NT2/D1 (cell line): ENCODE measurements around the gene CREB3L2.

Source experiments
- DNase-seq: peaks from one replicate; pipeline ENCODE4 v3.0.0-alpha.2; 2011; ENCODE audit warnings: low read depth, low spot score
- H3K27me3 ChIP-seq: 2 replicates; pipeline ENCODE4 v1.6.0; 2011; ENCODE audit warnings: mild to moderate bottlenecking; ENCODE audit not compliant: insufficient read length, insufficient read depth
- H3K36me3 ChIP-seq: 2 replicates; pipeline ENCODE4 v1.6.1; 2011; ENCODE audit warnings: mild to moderate bottlenecking, low read length, mixed read lengths; ENCODE audit not compliant: insufficient read depth, insufficient read length
- H3K4me1 ChIP-seq: 2 replicates; pipeline ENCODE4 v1.5.1; 2011; ENCODE audit not compliant: insufficient read depth, insufficient read length
- H3K4me3 ChIP-seq: 2 replicates; pipeline ENCODE4 v1.5.1; 2011; ENCODE audit warnings: low read depth; ENCODE audit not compliant: insufficient read length
- H3K9ac ChIP-seq: 2 replicates; pipeline ENCODE4 v1.6.0; 2011; ENCODE audit warnings: low read depth; ENCODE audit not compliant: insufficient read length
- H3K9me3 ChIP-seq: 2 replicates; pipeline ENCODE4 v1.5.1; 2011; ENCODE audit warnings: mild to moderate bottlenecking, low read length; ENCODE audit not compliant: insufficient read depth
- SUZ12 ChIP-seq: IDR thresholded peaks from 2 replicates; pipeline ENCODE4 v1.6.1; 2011; ENCODE audit not compliant: insufficient read length, insufficient read depth; ENCODE audit errors: extremely low read depth
- YY1 ChIP-seq: IDR thresholded peaks from 2 replicates; pipeline ENCODE4 v1.6.1; 2011; ENCODE audit not compliant: insufficient read length, insufficient read depth
- ZNF274 ChIP-seq: IDR thresholded peaks from 2 replicates; pipeline ENCODE4 v1.6.1; 2011; ENCODE audit warnings: mild to moderate bottlenecking, low read depth, low read length

CREB3L2 gene

GRCh38 chr7:137886746-137887145, 115.1 kb downstream of the CREB3L2 start:
- Histone ChIP-seq H3K27me3 (no peaks in the 10 kb centered on the region), H3K36me3 (peaks cover 24% of the 10 kb centered on the region), H3K4me1 (no peaks in the 10 kb centered on the region), H3K4me3 (no peak overlapping the region), H3K9me3 (no peaks in the 10 kb centered on the region), H3K9ac (no peak overlapping the region)
- TF ChIP-seq SUZ12 = no peak
- TF ChIP-seq YY1 = no peak
- no peak for TF ChIP-seq ZNF274
- DNase-seq = no peak

- Histone ChIP-seq H3K4me3 (no peak overlapping the region), H3K27me3 (no peaks in the 10 kb centered on the region), H3K9me3 (no peaks in the 10 kb centered on the region), H3K4me1 (no peaks in the 10 kb centered on the region), H3K9ac (no peak overlapping the region), H3K36me3 (peaks cover 28% of the 10 kb centered on the region)
- no peak for DNase-seq
- TF ChIP-seq SUZ12 = no peak
- no peak for TF ChIP-seq ZNF274
Measured at GRCh38 chr7:137886281-137886680, 115.6 kb downstream of the CREB3L2 start.

GRCh38 chr7:137885678-137886077, 116.2 kb downstream of the CREB3L2 start:
- H3K36me3 ChIP-seq = peaks cover 30% of the 10 kb centered on the region
- no peak for TF ChIP-seq YY1
- TF ChIP-seq ZNF274 = no peak
- TF ChIP-seq SUZ12 = no peak
- H3K4me3 ChIP-seq = no peak overlapping the region
- no peak for DNase-seq
- H3K4me1 ChIP-seq = no peaks in the 10 kb centered on the region
- H3K9me3 ChIP-seq = no peaks in the 10 kb centered on the region
- H3K9ac ChIP-seq = no peak overlapping the region
- no peaks in the 10 kb centered on the region for H3K27me3 ChIP-seq

GRCh38 chr7:137882806-137883205, 119.1 kb downstream of the CREB3L2 start:
- Histone ChIP-seq H3K9me3 (no peaks in the 10 kb centered on the region), H3K4me3 (no peak overlapping the region), H3K9ac (no peak overlapping the region), H3K27me3 (no peaks in the 10 kb centered on the region), H3K36me3 (peaks cover 38% of the 10 kb centered on the region), H3K4me1 (peaks cover 8% of the 10 kb centered on the region)
- no peak for TF ChIP-seq ZNF274
- no peak for TF ChIP-seq SUZ12
- TF ChIP-seq YY1 = no peak
- DNase-seq = no peak

- H3K9me3 ChIP-seq = no peaks in the 10 kb centered on the region
- H3K4me1 ChIP-seq = peaks cover 8% of the 10 kb centered on the region
- no peak overlapping the region for H3K4me3 ChIP-seq
- no peaks in the 10 kb centered on the region for H3K27me3 ChIP-seq
- DNase-seq = no peak
- peaks cover 38% of the 10 kb centered on the region for H3K36me3 ChIP-seq
- no peak overlapping the region for H3K9ac ChIP-seq
- TF ChIP-seq SUZ12 (no peak), ZNF274 (no peak), YY1 (no peak)
Measured at GRCh38 chr7:137882261-137882668, 119.6 kb downstream of the CREB3L2 start.

GRCh38 chr7:137881607-137882260, 120.2 kb downstream of the CREB3L2 start:
- Histone ChIP-seq H3K9ac (no peak overlapping the region), H3K9me3 (no peaks in the 10 kb centered on the region), H3K36me3 (peaks cover 39% of the 10 kb centered on the region), H3K4me1 (peaks cover 8% of the 10 kb centered on the region), H3K4me3 (no peak overlapping the region), H3K27me3 (no peaks in the 10 kb centered on the region)
- no peak for TF ChIP-seq ZNF274
- no peak for TF ChIP-seq SUZ12
- no peak for TF ChIP-seq YY1
- no peak for DNase-seq

- DNase-seq = no peak
- Histone ChIP-seq H3K9me3 (no peaks in the 10 kb centered on the region), H3K9ac (no peak overlapping the region), H3K27me3 (no peaks in the 10 kb centered on the region), H3K4me1 (peaks cover 8% of the 10 kb centered on the region), H3K4me3 (no peak overlapping the region), H3K36me3 (peaks cover 42% of the 10 kb centered on the region)
- TF ChIP-seq ZNF274 (no peak), SUZ12 (no peak), YY1 (no peak)
Measured at GRCh38 chr7:137880432-137880831, 121.5 kb downstream of the CREB3L2 start.
